Activated gamma-delta T cell (primary cell): ENCODE results near the gene CLASP2.

ENCODE experiments used
- DNase-seq: peaks from one replicate; lab custom pipeline; 2025; lab: John Stamatoyannopoulos, UW

The CLASP2 gene

DNA sequence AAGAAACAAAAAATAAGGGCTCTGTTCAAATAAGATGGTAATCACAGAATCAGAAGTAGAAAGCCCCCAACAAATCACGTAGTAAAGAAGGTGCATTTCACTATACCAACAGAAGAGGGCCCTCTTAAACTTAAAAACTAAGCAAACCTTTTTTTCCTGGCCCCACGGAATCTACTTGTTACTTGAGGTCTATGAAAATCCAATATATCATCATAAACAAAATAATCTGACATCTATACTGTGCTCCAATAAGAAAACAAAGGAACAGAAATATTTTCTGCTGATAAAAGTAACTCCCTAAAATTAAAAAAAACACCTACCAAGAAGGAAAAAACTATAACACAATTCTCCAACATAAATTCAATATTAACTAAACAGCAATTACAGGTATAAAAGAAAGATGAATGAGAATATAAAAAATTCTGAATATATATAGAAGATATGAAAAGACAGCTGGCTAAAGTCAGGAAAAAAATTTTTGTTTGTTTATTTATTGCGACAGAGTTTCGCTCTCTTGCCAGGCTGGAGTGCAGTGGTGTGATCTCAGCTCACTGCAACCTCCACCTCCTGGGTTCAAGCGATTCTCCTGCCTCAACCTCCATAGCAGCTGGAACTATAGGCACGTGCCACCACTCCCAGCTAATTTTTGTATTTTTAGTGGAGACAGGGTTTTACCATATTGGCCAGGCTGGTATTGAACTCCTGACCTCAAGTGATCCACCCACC, 81.8 kb downstream of the CLASP2 start:
- DNase-seq = no peak

DNA sequence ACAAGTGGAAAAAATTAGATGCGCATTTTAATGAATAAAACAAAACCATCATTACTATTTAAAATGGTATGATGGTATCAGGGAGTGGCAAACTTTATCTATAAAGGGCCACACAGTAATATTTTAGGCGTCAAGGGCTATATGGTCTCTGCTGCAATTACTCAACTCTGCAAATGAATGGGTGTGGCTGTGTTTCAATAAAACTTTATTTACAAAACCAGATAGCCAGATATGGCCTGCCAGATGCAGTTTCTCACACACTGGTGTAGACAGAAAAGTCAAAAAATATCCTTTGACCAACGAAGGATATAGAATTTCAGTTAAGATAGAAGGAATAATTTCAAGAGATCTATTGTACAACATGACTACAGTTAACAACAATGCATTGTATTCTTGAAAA, 83.8 kb downstream of the CLASP2 start:
- DNase-seq = no peak

DNA sequence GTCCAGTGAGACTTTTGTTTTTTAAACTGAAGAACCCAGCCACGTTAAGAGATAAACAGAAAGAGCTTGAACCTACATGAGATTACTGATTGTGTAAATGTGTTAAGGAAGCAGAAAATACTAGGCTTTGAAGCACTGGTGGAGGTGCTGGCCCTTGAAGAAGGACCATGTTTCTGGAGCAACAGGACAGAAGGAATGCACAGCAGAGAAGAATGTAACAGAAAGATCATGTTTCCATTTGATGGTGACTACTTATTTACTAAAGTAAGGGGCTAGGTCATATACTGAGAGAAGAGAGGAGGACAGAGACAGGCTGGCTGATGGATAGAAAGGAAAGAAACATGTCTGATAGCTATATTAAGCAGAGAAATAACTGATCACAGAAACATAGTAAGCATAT, 88.8 kb downstream of the CLASP2 start:
- no peak for DNase-seq

DNA sequence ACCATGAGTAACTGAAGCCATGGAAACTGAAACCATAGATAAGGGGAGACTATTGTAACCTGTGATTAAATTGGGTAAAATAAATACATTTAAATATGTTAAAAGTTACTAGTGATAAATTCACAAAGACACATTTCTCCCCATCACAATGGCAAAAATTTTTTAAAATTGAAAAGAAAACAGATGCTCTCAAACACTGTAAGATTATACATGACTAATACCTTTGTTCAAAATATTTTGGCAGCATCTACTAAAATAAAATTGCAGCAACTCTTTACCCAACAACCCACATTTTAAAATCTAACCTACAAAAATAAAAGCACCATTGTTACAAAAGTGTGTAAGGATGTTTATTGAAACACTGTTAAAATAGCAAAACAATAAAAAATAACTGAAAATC, 93.3 kb downstream of the CLASP2 start:
- DNase-seq = no peak

DNA sequence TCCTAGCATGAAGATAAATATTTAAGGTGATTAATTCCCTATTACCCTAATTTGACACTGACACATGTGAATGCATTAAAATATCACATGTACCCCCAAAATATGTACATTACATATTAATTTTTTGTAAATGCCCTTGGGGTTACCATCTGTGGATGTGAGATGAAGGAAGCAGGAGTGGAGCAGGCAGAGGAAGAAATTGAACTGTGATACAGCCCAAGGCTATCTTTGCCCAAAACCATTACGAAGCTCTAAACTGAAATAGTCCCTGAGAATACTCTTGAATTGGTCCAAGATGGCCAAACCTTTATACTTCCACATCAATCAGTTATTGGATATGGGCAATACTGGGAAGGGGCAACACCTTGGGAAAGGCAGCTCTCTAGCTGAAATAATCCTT, 105.0 kb downstream of the CLASP2 start:
- DNase-seq = no peak

DNA sequence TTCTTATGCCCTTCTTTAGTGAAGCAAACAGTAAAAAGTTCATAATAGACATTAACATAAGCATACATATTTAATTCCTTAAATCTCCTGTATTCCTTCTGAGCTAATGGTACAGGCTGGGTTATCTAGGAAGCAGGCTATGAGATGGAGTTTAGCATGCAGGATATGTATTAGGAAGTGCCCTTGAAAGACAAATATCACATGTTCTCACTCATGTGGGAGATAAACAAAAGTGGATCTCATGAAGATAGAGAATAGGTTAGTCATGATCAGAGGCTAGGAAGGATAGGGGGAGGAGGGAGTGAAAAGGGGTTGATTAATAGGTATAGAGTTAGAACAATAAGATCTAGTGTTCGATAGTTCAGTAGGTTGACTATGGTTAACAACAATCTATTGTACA, 105.4 kb downstream of the CLASP2 start:
- DNase-seq = no peak

DNA sequence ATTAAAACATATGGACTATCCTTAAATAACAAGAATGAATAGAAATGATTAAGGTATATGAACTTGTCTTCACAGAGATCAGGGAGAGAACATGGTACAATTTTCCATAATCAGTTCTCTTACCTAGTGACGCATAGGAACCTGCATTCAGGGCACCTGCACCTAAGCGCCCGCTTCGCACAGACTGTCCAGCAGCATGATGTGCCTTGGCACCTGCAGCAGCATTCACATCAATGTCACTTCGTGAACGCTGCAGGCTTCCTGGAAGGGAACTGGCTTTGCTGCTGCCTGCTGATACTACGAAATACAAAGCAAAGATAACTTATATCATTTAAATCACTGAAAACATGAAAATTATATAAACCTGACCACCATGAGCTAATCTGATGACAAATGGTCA, 115.2 kb downstream of the CLASP2 start:
- DNase-seq = no peak

DNA sequence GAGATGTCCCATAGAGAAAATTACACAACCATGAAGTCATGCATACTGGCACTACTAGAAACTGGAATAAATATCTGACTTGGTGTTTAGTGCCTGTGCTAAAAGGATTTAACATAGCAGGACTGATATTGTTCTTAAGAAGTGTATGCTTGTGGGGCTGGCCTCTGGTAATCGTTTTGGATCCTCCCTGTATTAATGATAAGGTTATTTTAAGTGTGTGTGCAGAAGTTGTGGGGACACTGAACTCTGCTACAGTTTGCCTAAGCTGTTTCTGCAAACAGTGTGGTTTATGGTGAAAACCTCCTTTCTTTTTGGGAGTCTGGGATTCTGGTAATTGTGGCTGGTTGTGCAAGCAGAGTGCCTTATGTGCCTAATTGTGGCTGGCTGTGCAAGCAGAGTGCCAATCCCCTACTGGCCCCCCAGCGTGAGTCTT, 120.8 kb downstream of the CLASP2 start:
- DNase-seq = no peak

DNA sequence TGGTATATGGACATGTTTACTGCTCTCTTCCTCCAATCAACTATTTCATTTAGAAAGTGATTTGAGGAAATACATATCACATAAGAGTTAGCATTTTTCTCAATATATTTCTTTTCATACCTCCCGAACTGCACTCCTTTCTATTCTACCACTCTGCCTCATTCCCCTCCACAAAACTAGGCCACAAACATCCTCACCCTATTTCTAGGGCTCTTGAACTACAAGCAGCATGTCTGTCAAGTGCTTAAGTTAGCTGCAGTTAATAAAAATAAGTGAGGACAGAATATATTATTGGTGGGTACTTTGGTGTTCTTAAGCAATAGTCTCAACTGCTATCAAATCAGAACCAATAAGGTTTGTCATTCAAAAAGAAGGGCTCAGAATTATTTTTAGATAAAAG, 125.1 kb downstream of the CLASP2 start:
- no peak for DNase-seq

DNA sequence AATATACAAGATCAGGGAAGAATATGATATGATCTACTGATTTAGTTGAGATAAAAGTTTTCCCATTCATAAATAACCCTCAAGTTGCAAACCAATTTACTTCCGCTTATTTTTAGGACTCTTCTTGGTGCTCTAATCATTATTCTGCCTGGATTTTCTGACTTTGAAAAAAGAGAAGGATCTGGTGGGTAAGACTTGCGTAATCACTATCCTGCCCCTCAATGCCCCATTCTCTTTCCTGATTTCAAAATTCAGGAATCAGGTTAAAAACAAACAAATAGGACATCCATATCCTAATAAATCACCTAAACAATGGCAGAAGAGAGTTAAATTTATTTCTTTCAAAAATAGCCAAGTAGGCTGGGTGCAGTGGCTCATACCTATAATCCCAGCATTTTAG, 127.5 kb downstream of the CLASP2 start:
- no peak for DNase-seq

DNA sequence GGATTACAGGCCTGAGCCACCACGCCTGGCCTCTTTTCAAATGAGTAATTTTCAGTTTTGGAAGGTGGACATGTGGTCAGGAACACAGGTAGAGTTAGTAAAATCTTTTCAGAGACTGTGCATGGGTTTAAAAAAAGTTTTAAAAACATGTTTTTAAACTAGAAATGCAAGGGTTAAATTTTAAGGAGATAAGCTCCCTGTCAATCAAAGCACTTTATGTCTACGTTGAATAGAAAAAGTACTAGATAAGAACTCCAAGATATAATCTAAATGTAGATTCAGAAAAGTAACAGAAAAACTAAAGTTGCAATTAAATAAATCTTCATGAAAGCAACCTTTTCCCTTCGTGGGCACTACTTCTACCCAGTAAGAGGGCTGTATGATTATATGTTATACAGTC, 131.7 kb downstream of the CLASP2 start:
- DNase-seq = no peak

DNA sequence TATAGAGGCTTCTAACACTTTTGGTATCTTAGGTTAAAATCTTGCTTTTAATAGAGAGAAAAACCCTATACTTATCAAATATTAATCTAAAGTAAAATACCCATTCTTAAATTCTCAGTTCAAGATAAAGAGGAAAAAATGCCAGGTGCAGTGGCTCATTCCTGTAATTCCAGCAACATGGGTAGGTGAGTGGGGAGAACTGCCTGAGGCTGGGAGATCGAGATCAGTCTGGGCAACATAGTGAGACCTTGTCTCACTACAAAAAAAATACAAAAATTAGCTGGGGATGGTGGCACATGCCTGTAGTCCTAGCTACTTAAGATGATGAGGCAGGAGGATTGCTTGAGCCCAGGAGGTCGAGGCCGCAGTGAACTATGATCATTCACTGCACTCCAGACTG, 135.8 kb downstream of the CLASP2 start:
- no peak for DNase-seq

DNA sequence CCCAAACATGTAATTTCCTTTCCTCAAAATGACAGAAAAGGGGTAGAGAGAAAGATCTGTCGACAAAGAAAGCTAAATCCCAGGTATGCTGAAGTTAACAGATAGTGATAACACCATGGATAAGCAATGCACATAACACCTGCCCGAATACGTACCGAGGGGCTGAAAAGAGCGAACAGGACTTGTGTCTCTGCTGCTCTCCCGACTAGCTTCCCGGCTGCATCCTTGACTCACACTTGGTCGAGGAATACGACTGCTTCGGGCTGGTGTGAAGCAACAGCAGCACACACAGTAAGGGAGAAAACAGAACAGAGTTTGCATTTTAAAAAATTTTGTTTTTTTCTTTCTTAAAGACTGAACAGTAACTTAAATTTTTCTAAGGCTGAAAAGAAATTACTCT, 136.4 kb downstream of the CLASP2 start:
- DNase-seq = no peak

DNA sequence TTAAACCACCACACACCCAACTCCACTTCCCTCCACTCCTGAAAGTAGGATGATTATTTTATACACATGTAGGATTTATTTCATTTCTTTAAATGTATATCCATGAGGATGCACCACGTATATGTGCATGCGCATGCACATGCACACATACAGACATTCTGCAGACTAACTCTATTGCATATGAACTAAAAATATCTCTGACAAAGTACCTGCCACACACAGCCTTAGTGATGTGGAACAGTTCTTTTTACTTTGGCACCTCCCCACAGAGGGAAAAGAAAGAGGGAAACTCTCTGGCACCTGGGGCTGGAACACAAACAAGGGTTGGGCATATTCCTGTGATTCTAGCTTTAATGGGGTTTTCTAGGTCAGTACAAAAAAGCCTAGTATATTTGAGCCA, 138.2 kb downstream of the CLASP2 start:
- DNase-seq = no peak

DNA sequence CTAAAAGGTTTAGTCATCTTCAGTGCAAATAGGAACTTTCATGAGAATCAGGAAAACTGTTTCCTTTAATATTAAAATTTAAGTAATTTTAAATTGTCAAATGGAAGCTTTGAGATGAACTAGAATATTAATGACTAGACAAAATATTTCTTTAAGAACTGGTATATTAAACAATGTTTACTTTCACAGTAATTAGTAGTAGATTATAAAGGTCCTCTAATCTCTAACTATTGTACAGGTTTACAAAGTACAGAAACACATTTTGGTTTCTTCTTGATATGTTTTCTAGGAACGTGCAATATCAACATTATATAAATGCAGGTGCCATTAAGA, 138.9 kb downstream of the CLASP2 start:
- no peak for DNase-seq

DNA sequence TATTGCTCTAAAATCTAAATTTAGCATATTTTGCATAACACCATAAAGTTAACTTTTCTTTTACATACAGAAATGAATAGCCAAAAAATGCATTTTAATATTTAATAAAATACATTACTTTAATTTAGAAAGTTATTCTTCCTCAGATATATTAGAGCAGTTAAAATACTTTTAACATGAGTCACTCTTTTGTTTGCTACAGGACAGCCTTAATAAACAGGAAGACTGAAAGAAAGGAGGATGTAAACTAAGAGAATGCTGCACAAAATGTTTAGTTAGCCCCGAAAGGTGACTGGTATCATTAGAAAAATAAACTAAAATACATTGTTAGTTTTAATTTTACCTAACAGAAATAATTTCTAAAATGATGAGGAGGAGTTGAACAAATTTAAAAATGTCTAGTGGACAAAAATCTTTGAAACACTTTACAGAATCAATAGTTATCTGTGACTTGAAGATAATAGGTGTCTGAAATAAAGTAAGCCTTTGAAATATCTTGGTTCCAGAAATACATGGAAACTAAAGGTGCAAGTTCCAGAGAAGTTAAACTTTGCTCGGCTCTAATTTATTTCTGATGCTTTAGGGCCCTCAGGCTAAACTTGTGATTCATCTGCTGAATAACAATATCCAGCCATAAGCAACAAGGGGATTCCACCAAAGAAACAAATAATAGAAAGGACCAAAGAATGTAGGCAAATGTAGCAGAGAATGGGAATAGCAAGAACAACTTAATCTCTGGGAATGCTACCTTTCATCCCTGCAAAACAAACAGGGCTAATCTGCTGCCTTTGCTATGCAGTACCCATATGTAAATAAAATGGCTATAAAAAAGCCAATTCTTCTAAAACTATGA, 139.5 kb downstream of the CLASP2 start:
- no peak for DNase-seq

DNA sequence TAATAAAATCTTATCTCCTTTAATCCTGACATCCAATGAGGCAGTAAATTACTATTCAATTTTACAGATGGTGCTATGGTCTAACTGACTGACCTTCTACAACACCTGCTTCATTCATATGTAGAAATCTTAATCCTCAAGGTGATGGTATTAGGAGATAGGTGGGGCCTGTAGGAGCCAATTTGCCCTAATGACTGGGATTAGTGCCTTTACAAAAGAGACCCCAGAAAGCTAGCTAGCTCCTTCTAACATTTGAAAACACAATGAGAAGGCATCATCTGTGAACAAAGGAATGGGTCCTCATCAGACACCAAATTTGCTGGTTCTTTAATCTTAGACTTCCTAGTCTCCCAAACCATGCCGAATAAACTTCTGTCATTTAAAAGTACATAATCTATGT, 140.5 kb downstream of the CLASP2 start:
- no peak for DNase-seq

DNA sequence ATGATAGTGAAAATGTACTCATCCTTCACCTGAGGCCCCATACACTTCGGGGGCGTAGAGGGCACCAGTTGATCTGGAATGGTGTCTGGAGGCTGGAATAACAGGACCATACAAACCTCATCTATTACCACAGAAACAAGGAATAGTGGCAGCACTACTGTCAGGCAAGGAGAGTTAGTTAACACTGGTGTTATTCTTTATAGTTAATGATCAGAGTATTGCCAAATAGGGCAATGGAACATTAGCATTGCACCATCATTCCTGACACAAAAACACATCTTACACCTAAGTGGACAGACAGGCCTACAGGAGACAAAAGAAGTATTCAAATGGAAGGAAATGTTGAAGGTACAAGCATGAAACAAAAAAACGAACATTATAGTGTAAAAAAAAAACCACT, 140.9 kb downstream of the CLASP2 start:
- no peak for DNase-seq

DNA sequence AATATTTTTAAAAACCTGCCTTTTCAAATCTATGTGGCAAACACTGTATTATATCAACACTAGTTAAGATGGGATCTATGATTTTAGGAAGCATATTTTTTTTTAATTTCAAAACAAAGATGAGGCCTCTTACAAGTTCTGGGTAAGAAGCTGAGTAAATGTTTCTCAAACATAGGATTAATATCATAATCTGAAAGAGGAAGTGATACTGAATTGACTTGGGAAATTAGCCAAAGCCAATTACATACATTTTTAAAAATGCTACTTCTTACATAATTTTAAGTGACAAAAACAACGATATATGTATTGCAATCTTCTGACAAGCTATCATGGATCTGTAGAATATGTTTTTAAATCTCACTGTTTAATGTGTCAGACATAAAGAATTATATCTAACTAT, 142.7 kb downstream of the CLASP2 start:
- DNase-seq = no peak

DNA sequence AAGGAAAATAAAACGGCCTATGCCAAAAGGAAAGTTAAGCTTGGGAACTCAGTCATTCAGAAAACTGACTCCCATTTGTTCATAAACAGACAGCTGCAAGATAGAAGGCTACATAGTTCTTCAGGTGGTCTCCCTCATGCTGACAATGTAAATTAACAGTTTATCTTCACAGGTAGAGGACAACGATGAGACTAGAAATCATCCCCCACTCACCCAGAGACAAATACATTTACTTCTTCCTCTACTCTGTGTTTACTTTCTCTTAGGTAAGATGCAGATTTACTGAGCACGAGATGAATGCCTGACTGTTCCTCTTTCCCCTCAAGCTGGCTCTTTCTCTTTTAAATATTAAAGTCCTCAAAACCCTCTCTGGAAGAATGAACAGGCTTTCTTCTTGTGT, 160.2 kb downstream of the CLASP2 start:
- DNase-seq = no peak

DNA sequence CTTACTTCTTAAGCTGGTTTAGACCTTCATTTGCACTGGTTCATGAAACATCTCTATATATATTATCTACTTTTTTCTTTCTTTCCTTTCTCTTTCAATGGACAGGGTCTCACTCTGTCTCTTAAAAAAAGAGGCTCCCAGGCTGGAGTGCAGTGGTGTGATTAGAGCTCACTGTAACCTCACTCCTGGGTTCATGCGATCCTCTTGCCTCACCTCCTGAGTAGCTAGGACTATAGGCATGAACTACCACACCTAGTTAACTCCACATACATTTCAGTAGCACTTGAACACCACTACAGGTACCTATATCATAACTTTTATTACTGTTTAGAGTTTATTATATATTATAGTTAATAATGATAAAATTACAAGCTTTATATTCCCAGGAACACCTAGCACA, 160.8 kb downstream of the CLASP2 start:
- DNase-seq = no peak

DNA sequence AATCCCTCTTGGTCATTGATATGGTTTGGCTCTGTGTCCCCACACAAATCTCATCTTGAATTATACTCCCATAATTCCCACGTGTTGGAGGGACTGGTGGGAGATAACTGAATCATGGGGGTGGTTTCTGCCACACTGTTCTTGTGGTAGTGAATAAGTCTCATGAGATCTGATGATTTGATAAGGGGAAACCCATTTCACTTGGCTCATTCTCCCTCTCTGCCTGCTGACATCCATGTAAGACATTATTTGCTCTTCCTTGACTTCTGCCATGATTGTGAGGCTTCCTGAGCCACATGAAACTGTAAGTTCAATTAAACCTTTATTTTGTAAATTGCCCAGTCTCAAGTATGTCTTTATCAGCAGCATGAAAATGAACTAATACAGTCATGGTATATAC, 171.0 kb downstream of the CLASP2 start:
- no peak for DNase-seq

DNA sequence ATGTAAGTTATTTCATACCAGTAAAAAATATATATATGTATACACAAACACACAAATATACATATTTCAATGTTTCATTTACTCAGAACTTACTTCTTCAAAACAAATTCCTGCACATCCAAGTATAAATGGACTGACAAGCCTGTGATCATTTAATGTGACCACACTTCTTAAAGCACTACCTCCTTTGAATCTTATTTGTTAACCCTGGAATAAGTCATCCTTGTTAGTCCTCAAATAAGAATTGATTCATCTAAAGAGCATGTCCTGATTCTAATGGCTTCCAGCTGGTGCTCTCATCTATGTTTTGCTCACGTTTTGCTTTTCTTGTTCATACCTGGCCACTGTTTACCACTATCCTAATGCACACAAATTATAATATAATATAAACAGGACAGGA, 173.9 kb downstream of the CLASP2 start:
- DNase-seq = no peak

DNA sequence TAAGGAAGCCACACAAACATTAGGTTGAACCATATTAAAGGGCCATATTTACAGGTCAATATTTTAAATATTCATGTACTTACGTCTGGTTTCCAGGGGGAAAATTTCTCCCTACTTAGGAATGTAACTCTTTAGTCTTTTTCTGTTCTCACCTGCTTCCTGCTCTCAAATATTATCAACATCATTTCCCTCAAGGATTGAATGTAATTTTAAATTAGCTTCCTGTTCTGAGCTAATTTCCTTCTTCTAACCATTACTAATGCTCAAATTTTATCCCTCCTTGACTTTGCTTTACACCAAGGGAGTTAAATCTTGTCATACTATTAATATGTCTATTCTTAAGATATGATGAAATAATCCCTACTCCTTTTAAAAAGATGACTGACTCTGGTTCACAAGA, 174.5 kb downstream of the CLASP2 start:
- no peak for DNase-seq
